ENCODE data around the gene PTCH2. TPM values are rescaled to one million over a fixed set of nuclear protein-coding genes. Genes with fewer than 3 reads are reported as not detected.

PTCH2 gene
- total RNA-seq, 1 donor from 2014 or later = not detected

GRCh38 chr1:44855742-44856141 lies 12.7 kb upstream of the PTCH2 start:
- no peaks in the 10 kb centered on the region for H3K4me1 Mint-ChIP-seq
- no peak for TF ChIP-seq EZH2 (IDR thresholded peaks at IDR 0.05)
- no peak for TF ChIP-seq CTCF (IDR thresholded peaks at IDR 0.05)
- no peak for TF ChIP-seq EZH2phosphoT487 (IDR thresholded peaks at IDR 0.05)
- H3K9ac ChIP-seq = no peak overlapping the region
- no peak overlapping the region for H3K27ac ChIP-seq
- no peaks in the 10 kb centered on the region for H3K27me3 Mint-ChIP-seq (ENCODE audit: insufficient read depth, low read depth)
- H3K27me3 ChIP-seq = no peaks in the 10 kb centered on the region
- H3K4me3 Mint-ChIP-seq = no peak overlapping the region
- peaks cover 26% of the 10 kb centered on the region for H3K36me3 Mint-ChIP-seq
- H3K4me2 ChIP-seq = no peak overlapping the region
- H4K20me1 ChIP-seq (ENCODE audit: low read depth) = no peaks in the 10 kb centered on the region
- no peak for DNase-seq (ENCODE audit: low spot score)
- no peak overlapping the region for H3K4me3 ChIP-seq
- no peaks in the 10 kb centered on the region for H3K9me3 Mint-ChIP-seq
- no peaks in the 10 kb centered on the region for H3K79me2 ChIP-seq (ENCODE audit: low read depth)
- no peak overlapping the region for H3K27ac Mint-ChIP-seq
- no peaks in the 10 kb centered on the region for H3F3A ChIP-seq (ENCODE audit: low read depth)
- H3K9me3 ChIP-seq (ENCODE audit: low read depth) = no peaks in the 10 kb centered on the region
- no peak overlapping the region for H2AFZ ChIP-seq (replicated peaks)
- H3K36me3 ChIP-seq = no peaks in the 10 kb centered on the region
- H3K4me1 ChIP-seq = no peaks in the 10 kb centered on the region

GRCh38 chr1:44854970-44855369 lies 11.9 kb upstream of the PTCH2 start:
- Mint-ChIP-seq H3K9me3 (no peaks in the 10 kb centered on the region), H3K27me3 (ENCODE audit: insufficient read depth, low read depth) (no peaks in the 10 kb centered on the region), H3K27ac (no peak overlapping the region), H3K4me1 (no peaks in the 10 kb centered on the region), H3K36me3 (peaks cover 26% of the 10 kb centered on the region), H3K4me3 (no peak overlapping the region)
- no peak for DNase-seq (ENCODE audit: low spot score)
- TF ChIP-seq CTCF (IDR thresholded peaks at IDR 0.05) (no peak), EZH2phosphoT487 (IDR thresholded peaks at IDR 0.05) (no peak), EZH2 (IDR thresholded peaks at IDR 0.05) (no peak)
- H3K79me2 ChIP-seq (ENCODE audit: low read depth) = no peaks in the 10 kb centered on the region
- H3K9me3 ChIP-seq (ENCODE audit: low read depth) = no peaks in the 10 kb centered on the region
- H2AFZ ChIP-seq (replicated peaks) = no peak overlapping the region
- no peak overlapping the region for H3K4me3 ChIP-seq
- H4K20me1 ChIP-seq (ENCODE audit: low read depth) = no peaks in the 10 kb centered on the region
- H3F3A ChIP-seq (ENCODE audit: low read depth) = no peaks in the 10 kb centered on the region
- no peaks in the 10 kb centered on the region for H3K36me3 ChIP-seq
- H3K27me3 ChIP-seq = no peaks in the 10 kb centered on the region
- H3K27ac ChIP-seq = no peak overlapping the region
- no peak overlapping the region for H3K4me2 ChIP-seq
- H3K4me1 ChIP-seq = no peaks in the 10 kb centered on the region
- no peak overlapping the region for H3K9ac ChIP-seq

GRCh38 chr1:44853201-44853600 lies 10.1 kb upstream of the PTCH2 start:
- Histone ChIP-seq H3K4me2 (no peak overlapping the region), H3K36me3 (no peaks in the 10 kb centered on the region), H3K9me3 (ENCODE audit: low read depth) (no peaks in the 10 kb centered on the region), H4K20me1 (ENCODE audit: low read depth) (no peaks in the 10 kb centered on the region), H3K4me1 (peaks cover 9% of the 10 kb centered on the region), H2AFZ (replicated peaks) (no peak overlapping the region), H3K4me3 (no peak overlapping the region), H3K79me2 (ENCODE audit: low read depth) (no peaks in the 10 kb centered on the region), H3F3A (ENCODE audit: low read depth) (no peaks in the 10 kb centered on the region), H3K27ac (no peak overlapping the region), H3K27me3 (no peaks in the 10 kb centered on the region), H3K9ac (no peak overlapping the region)
- Mint-ChIP-seq H3K27ac (no peak overlapping the region), H3K4me1 (peaks cover 4% of the 10 kb centered on the region), H3K4me3 (no peak overlapping the region), H3K36me3 (peaks cover 30% of the 10 kb centered on the region), H3K27me3 (ENCODE audit: insufficient read depth, low read depth) (no peaks in the 10 kb centered on the region), H3K9me3 (no peaks in the 10 kb centered on the region)
- no peak for DNase-seq (ENCODE audit: low spot score)
- TF ChIP-seq CTCF (IDR thresholded peaks at IDR 0.05) = no peak
- no peak for TF ChIP-seq EZH2phosphoT487 (IDR thresholded peaks at IDR 0.05)
- TF ChIP-seq EZH2 (IDR thresholded peaks at IDR 0.05) = no peak

All from neural progenitor cell (in vitro differentiated cells).